ENCODE data around the gene PCDH9. TPM values are rescaled to one million over a fixed set of nuclear protein-coding genes. Genes with fewer than 3 reads are reported as not detected.
A peak's percentile ranks its signal among the peaks of the same experiment; 100 is the strongest.

PCDH9 gene
- total RNA-seq, 1 donor from 2014 or later = 0.20 TPM

- DNase-seq (ENCODE audit: low read depth in 2 of 2) = no peak
These were observed 253.0 kb downstream of the PCDH9 start for GRCh38 chr13:66977161-66977560.

- DNase-seq (ENCODE audit: low read depth in 2 of 2) = no peak
These were observed 255.2 kb downstream of the PCDH9 start for GRCh38 chr13:66974889-66975288.

- DNase-seq (ENCODE audit: low read depth in 2 of 2) = no peak
These were observed 256.0 kb downstream of the PCDH9 start for GRCh38 chr13:66974174-66974573.

- no peak for DNase-seq (ENCODE audit: low read depth in 2 of 2)
These were observed 257.5 kb downstream of the PCDH9 start for GRCh38 chr13:66972659-66973058.

GRCh38 chr13:66971004-66971403, 259.1 kb downstream of the PCDH9 start:
- no peak for DNase-seq (ENCODE audit: low read depth in 2 of 2)

- DNase-seq (ENCODE audit: low read depth in 2 of 2) = no peak
These were observed 260.8 kb downstream of the PCDH9 start for GRCh38 chr13:66969291-66969690.

- no peak for DNase-seq (ENCODE audit: low read depth in 2 of 2)
These were observed 262.1 kb downstream of the PCDH9 start for GRCh38 chr13:66967811-66968597.

GRCh38 chr13:66965181-66965580, 265.0 kb downstream of the PCDH9 start:
- DNase-seq (ENCODE audit: low read depth in 2 of 2) = peak; percentile 55 to 59

GRCh38 chr13:66962953-66963352, 267.2 kb downstream of the PCDH9 start:
- no peak for DNase-seq (ENCODE audit: low read depth in 2 of 2)

GRCh38 chr13:66958611-66959010, 271.5 kb downstream of the PCDH9 start:
- no peak for DNase-seq (ENCODE audit: low read depth in 2 of 2)

GRCh38 chr13:66952507-66952906, 277.6 kb downstream of the PCDH9 start:
- no peak for DNase-seq (ENCODE audit: low read depth in 2 of 2)

GRCh38 chr13:66951426-66951825, 278.7 kb downstream of the PCDH9 start:
- DNase-seq (ENCODE audit: low read depth in 2 of 2) = no peak

- DNase-seq (ENCODE audit: low read depth in 2 of 2) = no peak
These were observed 279.5 kb downstream of the PCDH9 start for GRCh38 chr13:66950666-66951065.

- no peak for DNase-seq (ENCODE audit: low read depth in 2 of 2)
These were observed 281.2 kb downstream of the PCDH9 start for GRCh38 chr13:66948910-66949309.

GRCh38 chr13:66943530-66943929, 286.6 kb downstream of the PCDH9 start:
- DNase-seq (ENCODE audit: low read depth in 2 of 2) = no peak

- DNase-seq (ENCODE audit: low read depth in 2 of 2) = peak; percentile 11 to 43
These were observed 290.0 kb downstream of the PCDH9 start for GRCh38 chr13:66940113-66940512.

- DNase-seq (ENCODE audit: low read depth in 2 of 2) = no peak
These were observed 292.7 kb downstream of the PCDH9 start for GRCh38 chr13:66937423-66937822.

GRCh38 chr13:66933994-66934393, 296.1 kb downstream of the PCDH9 start:
- DNase-seq (ENCODE audit: low read depth in 2 of 2) = peak in 1 of 2 donors; percentile 39

- no peak for DNase-seq (ENCODE audit: low read depth in 2 of 2)
These were observed 296.6 kb downstream of the PCDH9 start for GRCh38 chr13:66933527-66933926.

- DNase-seq (ENCODE audit: low read depth in 2 of 2) = no peak
These were observed 302.6 kb downstream of the PCDH9 start for GRCh38 chr13:66927562-66927961.

- DNase-seq (ENCODE audit: low read depth in 2 of 2) = no peak
These were observed 303.1 kb downstream of the PCDH9 start for GRCh38 chr13:66926851-66927524.

- no peak for DNase-seq (ENCODE audit: low read depth in 2 of 2)
These were observed 303.8 kb downstream of the PCDH9 start for GRCh38 chr13:66926200-66926850.

- no peak for DNase-seq (ENCODE audit: low read depth in 2 of 2)
These were observed 307.7 kb downstream of the PCDH9 start for GRCh38 chr13:66922444-66922843.

Data from lung microvascular endothelial cell (primary cell).